WI38 (cell line): Measurements from ENCODE around the gene TSKU.
"Not testable (repeated sequence)": the region's sequence is repeated elsewhere in the genome, so short reads cannot be mapped to it uniquely, and the experiment has no call there.

Source experiments
- H3K4me3 ChIP-seq: 2 replicates; pipeline ENCODE4 v1.5.1; 2011; ENCODE audit warnings: low read depth, mild to moderate bottlenecking, control low read depth, low read length
- CTCF ChIP-seq: IDR thresholded peaks from 2 replicates; pipeline ENCODE4 v1.5.1; 2012; ENCODE audit warnings: low read depth, mild to moderate bottlenecking, control low read depth, low read length

Gene TSKU

GRCh38 chr11:76825726-76826396, 42.7 kb downstream of the TSKU start:
- no peak for TF ChIP-seq CTCF
- no peak overlapping the region for H3K4me3 ChIP-seq

- H3K4me3 ChIP-seq: not testable (repeated sequence)
These were observed 43.4 kb downstream of the TSKU start for GRCh38 chr11:76826508-76826907.

- not testable (repeated sequence) for H3K4me3 ChIP-seq
These were observed 43.8 kb downstream of the TSKU start for GRCh38 chr11:76827005-76827404.

- H3K4me3 ChIP-seq: no peak overlapping the region
- TF ChIP-seq CTCF: no peak
These were observed 47.6 kb downstream of the TSKU start for GRCh38 chr11:76830639-76831327.

GRCh38 chr11:76831686-76832310, 48.6 kb downstream of the TSKU start:
- no peak for TF ChIP-seq CTCF
- no peak overlapping the region for H3K4me3 ChIP-seq

GRCh38 chr11:76832361-76832760, 49.2 kb downstream of the TSKU start:
- no peak overlapping the region for H3K4me3 ChIP-seq
- TF ChIP-seq CTCF: no peak

- no peak overlapping the region for H3K4me3 ChIP-seq
- no peak for TF ChIP-seq CTCF
These were observed 51.0 kb downstream of the TSKU start for GRCh38 chr11:76834151-76834550.

- no peak for TF ChIP-seq CTCF
- H3K4me3 ChIP-seq: no peak overlapping the region
These were observed 51.9 kb downstream of the TSKU start for GRCh38 chr11:76835036-76835435.
